Measurements from ENCODE around the gene AIFM3. TPM values are rescaled to one million over a fixed set of nuclear protein-coding genes. Genes with fewer than 3 reads are reported as not detected.
A peak's percentile ranks its signal among the peaks of the same experiment; 100 is the strongest.

AIFM3 gene
- total and polyA plus RNA-seq, 2 of the 13 experiments (the other 11 are each of a cell fraction or from before 2014, with no cell fraction given), result 9.0 to 15.3 TPM

DNA sequence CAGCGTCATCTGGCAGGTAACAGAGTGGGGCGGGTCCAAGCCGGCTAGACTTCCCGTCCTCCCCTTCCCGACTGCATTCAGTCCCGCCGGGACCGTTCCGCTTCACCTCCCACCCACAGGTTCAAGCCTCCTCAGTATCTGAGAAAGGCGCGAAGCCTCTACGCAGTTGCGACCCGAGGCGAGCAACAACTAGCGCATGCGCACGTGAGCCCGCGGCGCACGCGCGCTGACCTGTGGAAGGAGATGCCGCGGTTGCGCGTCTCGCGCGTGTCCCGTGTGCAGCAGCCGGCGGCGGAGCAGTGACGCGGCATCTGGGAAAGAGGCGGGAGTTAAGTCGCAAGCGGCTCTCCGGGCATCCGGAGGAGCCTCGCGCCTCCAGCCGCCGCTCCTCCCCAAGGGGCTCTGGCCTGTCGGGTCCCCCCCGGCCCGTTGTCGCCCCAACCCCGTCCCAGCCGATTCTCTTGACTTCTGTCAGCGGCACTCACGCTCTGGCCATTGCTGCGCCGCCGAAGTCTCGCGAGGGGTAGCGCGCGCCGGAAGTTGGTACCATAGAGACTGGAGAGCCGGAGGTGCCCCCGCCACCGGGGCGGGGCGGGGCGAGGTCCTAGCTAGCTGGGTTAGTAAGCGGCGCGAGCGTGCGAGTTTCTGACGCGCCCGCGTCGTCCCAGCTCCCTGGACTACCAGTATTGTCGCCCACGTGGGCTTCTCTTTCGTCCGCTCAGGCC lies 34.7 kb downstream of the AIFM3 start, which contains the start of gene THAP7 (continued):
- TF ChIP-seq ZNF556 (CRISPR knock-in tag; IDR thresholded peaks at IDR 0.05; ENCODE audit: borderline replicate concordance) (no peak), ZSCAN29 (CRISPR knock-in tag; conservative IDR thresholded peaks at IDR 0.05) (no peak; the same call in 1 of the 2 replicates), ZSCAN9 (CRISPR knock-in tag; IDR thresholded peaks at IDR 0.05; ENCODE audit: borderline replicate concordance) (peak; percentile 31; the same call in 1 of the 2 replicates), SAP130 (CRISPR knock-in tag; IDR thresholded peaks at IDR 0.05; ENCODE audit: low read depth) (peak; percentile 82), ZBTB7A (CRISPR knock-in tag; IDR thresholded peaks at IDR 0.05) (no peak), SP5 (CRISPR knock-in tag; IDR thresholded peaks at IDR 0.05; ENCODE audit: borderline replicate concordance, low read depth) (peak; percentile 63; the same call in 1 of the 2 replicates), NFYC (CRISPR knock-in tag; IDR thresholded peaks at IDR 0.05) (peak; percentile 19; the same call in 1 of the 2 replicates), ATF1 (CRISPR knock-in tag; IDR thresholded peaks at IDR 0.05) (no peak), ZFP62 (CRISPR knock-in tag; IDR thresholded peaks at IDR 0.05) (no peak), CEBPG (CRISPR knock-in tag; IDR thresholded peaks at IDR 0.05) (0 out of 2 replicates have a peak, but pooled peaks have one; percentile 2), ZNF441 (CRISPR knock-in tag; IDR thresholded peaks at IDR 0.05; ENCODE audit: borderline replicate concordance) (no peak), ZNF230 (CRISPR knock-in tag; IDR thresholded peaks at IDR 0.05) (peak; percentile 69), PAX8 (CRISPR knock-in tag; IDR thresholded peaks at IDR 0.05; ENCODE audit: borderline replicate concordance) (0 out of 2 replicates have a peak, but pooled peaks have one; percentile 14), JUND (CRISPR knock-in tag; IDR thresholded peaks at IDR 0.05) (peak; percentile 61; the same call in 1 of the 2 replicates), ZNF549 (CRISPR knock-in tag; IDR thresholded peaks at IDR 0.05) (no peak), SRF (IDR thresholded peaks at IDR 0.05; ENCODE audit: low read depth, low read length) (peak; percentile 15; the same call in 1 of the 2 replicates), ZNF335 (CRISPR knock-in tag; IDR thresholded peaks at IDR 0.05) (peak; percentile 75; the same call in 1 of the 2 replicates), KDM5A (IDR thresholded peaks at IDR 0.05; ENCODE audit: borderline replicate concordance, low read length) (peak; percentile 74; the same call in 1 of the 2 replicates), MIER3 (CRISPR knock-in tag; IDR thresholded peaks at IDR 0.05; ENCODE audit: borderline replicate concordance) (peak; percentile 25; the same call in 1 of the 2 replicates)
- TF ChIP-seq, protein P1, sequence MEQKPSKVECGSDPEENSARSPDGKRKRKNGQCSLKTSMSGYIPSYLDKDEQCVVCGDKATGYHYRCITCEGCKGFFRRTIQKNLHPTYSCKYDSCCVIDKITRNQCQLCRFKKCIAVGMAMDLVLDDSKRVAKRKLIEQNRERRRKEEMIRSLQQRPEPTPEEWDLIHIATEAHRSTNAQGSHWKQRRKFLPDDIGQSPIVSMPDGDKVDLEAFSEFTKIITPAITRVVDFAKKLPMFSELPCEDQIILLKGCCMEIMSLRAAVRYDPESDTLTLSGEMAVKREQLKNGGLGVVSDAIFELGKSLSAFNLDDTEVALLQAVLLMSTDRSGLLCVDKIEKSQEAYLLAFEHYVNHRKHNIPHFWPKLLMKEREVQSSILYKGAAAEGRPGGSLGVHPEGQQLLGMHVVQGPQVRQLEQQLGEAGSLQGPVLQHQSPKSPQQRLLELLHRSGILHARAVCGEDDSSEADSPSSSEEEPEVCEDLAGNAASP (CRISPR knock-in tag; IDR thresholded peaks at IDR 0.05; ENCODE audit: borderline replicate concordance), result no peak; the same call in none of the 2 replicates
- TF ChIP-seq, protein P2, sequence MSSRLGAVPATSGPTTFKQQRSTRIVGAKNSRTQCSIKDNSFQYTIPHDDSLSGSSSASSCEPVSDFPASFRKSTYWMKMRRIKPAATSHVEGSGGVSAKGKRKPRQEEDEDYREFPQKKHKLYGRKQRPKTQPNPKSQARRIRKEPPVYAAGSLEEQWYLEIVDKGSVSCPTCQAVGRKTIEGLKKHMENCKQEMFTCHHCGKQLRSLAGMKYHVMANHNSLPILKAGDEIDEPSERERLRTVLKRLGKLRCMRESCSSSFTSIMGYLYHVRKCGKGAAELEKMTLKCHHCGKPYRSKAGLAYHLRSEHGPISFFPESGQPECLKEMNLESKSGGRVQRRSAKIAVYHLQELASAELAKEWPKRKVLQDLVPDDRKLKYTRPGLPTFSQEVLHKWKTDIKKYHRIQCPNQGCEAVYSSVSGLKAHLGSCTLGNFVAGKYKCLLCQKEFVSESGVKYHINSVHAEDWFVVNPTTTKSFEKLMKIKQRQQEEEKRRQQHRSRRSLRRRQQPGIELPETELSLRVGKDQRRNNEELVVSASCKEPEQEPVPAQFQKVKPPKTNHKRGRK (CRISPR knock-in tag; IDR thresholded peaks at IDR 0.05), result no peak
- TF ChIP-seq, protein P3, sequence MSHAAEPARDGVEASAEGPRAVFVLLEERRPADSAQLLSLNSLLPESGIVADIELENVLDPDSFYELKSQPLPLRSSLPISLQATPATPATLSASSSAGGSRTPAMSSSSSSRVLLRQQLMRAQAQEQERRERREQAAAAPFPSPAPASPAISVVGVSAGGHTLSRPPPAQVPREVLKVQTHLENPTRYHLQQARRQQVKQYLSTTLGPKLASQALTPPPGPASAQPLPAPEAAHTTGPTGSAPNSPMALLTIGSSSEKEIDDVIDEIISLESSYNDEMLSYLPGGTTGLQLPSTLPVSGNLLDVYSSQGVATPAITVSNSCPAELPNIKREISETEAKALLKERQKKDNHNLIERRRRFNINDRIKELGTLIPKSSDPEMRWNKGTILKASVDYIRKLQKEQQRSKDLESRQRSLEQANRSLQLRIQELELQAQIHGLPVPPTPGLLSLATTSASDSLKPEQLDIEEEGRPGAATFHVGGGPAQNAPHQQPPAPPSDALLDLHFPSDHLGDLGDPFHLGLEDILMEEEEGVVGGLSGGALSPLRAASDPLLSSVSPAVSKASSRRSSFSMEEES (CRISPR knock-in tag; IDR thresholded peaks at IDR 0.05), result peak; percentile 34
- TF ChIP-seq, protein P4, sequence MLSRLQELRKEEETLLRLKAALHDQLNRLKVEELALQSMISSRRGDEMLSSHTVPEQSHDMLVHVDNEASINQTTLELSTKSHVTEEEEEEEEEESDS (CRISPR knock-in tag; IDR thresholded peaks at IDR 0.05; ENCODE audit: borderline replicate concordance), result no peak
- TF ChIP-seq, protein P5, sequence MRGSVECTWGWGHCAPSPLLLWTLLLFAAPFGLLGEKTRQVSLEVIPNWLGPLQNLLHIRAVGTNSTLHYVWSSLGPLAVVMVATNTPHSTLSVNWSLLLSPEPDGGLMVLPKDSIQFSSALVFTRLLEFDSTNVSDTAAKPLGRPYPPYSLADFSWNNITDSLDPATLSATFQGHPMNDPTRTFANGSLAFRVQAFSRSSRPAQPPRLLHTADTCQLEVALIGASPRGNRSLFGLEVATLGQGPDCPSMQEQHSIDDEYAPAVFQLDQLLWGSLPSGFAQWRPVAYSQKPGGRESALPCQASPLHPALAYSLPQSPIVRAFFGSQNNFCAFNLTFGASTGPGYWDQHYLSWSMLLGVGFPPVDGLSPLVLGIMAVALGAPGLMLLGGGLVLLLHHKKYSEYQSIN (CRISPR knock-in tag; IDR thresholded peaks at IDR 0.05; ENCODE audit: borderline replicate concordance), result no peak; the same call in 1 of the 2 replicates
